SH-SY5Y (cell line): ENCODE results near the gene FMO2.

Experiments used
- GATA2 ChIP-seq: IDR thresholded peaks from 2 replicates; pipeline ENCODE4 v1.6.1; 2011; ENCODE audit warnings: mild to moderate bottlenecking, low read depth, low read length
- GATA3 ChIP-seq: IDR thresholded peaks from 2 replicates; pipeline ENCODE4 v1.6.1; 2011; ENCODE audit warnings: low read depth, mild to moderate bottlenecking, low read length, moderate library complexity

- no peak for TF ChIP-seq GATA2
- TF ChIP-seq GATA3, result no peak
Measured at GRCh38 chr1:171251042-171251951, 66.2 kb downstream of the FMO2 start.
